Panc1 (cell line): ENCODE data around the gene POLD1. TPM values are rescaled to one million over a fixed set of nuclear protein-coding genes. Genes with fewer than 3 reads are reported as not detected.

Experiments used
- ATAC-seq: fragments of 200-7000 bp; cut with Tn5 transposase; 2 replicates; pipeline ENCODE4 v1.9.1; 2020; ENCODE audit warnings: mild to moderate bottlenecking, moderate library complexity
- BruUV-seq: library from RNA; stranded (reverse); fragments of 400-500 nt; replicated peaks from 2 replicates; lab custom pipeline; 2021; lab: Mats Ljungman, UMichigan
- CTCF ChIA-PET: fragments of 300-600 bp; sonication (Branson Sonifier 250); formaldehyde crosslinking; loops from one replicate; lab custom pipeline; 2022; ENCODE audit warnings: antibody characterized with exemption; lab: Charles Lee
- POLR2A ChIA-PET: fragments of 300-600 bp; sonication (Branson Sonifier 250); formaldehyde crosslinking; loops from one replicate; lab custom pipeline; 2022; ENCODE audit warnings: antibody characterized with exemption; lab: Charles Lee
- DNase-seq: peaks from one replicate; pipeline ENCODE4 v3.0.0-alpha.2; 2010; ENCODE audit warnings: low read depth, low spot score
- H3K27ac ChIP-seq: 2 replicates; pipeline ENCODE4 v1.5.1; 2011; ENCODE audit warnings: mild to moderate bottlenecking, low read length, inconsistent platforms
- H3K27me3 ChIP-seq: fragments of 200-500 bp; sonication (Bioruptor generic); 2 replicates; pipeline ENCODE4 v1.6.0; 2014; ENCODE audit warnings: low read length, inconsistent platforms; ENCODE audit not compliant: control insufficient read depth, insufficient read depth
- H3K36me3 ChIP-seq: fragments of 200-500 bp; sonication (Bioruptor generic); 2 replicates; pipeline ENCODE4 v1.5.1; 2014; ENCODE audit warnings: inconsistent platforms, mild to moderate bottlenecking, low read length, moderate library complexity; ENCODE audit not compliant: control insufficient read depth, insufficient read depth
- H3K4me1 ChIP-seq: 2 replicates; pipeline ENCODE4 v1.5.1; 2011; ENCODE audit warnings: inconsistent platforms, mild to moderate bottlenecking, low read length, moderate library complexity; ENCODE audit not compliant: control insufficient read depth, insufficient read depth
- H3K4me3 ChIP-seq, 2 experiments: 2 replicates each; pipeline ENCODE4 v1.5.1; 2011 to 2012; ENCODE audit warnings: low read depth in 2 of 2, low read length in 2 of 2, mild to moderate bottlenecking in 2 of 2, inconsistent platforms in 1 of 2, moderate library complexity in 1 of 2
- H3K9me3 ChIP-seq: fragments of 200-500 bp; sonication (Bioruptor generic); 2 replicates; pipeline ENCODE4 v1.5.1; 2014; ENCODE audit warnings: low read depth, mild to moderate bottlenecking, inconsistent platforms, low read length, moderate library complexity; ENCODE audit not compliant: control insufficient read depth, insufficient read depth
- POLR2AphosphoS5 ChIP-seq: IDR thresholded peaks from 2 replicates; pipeline ENCODE4 v1.6.1; 2012; ENCODE audit warnings: mild to moderate bottlenecking, low read depth, low read length, moderate library complexity
- SIN3A ChIP-seq: IDR thresholded peaks from 2 replicates; pipeline ENCODE4 v1.6.1; 2012; ENCODE audit warnings: low read depth, mild to moderate bottlenecking, low read length, moderate library complexity, borderline replicate concordance; ENCODE audit not compliant: insufficient read depth
- TCF7L2 ChIP-seq: IDR thresholded peaks from 2 replicates; pipeline ENCODE4 v1.6.1; 2011; ENCODE audit warnings: mild to moderate bottlenecking, low read depth, low read length, inconsistent platforms
- in situ Hi-C: cut with HindIII; loops from 2 replicates; pipeline ENCODE4 v1.10.0; 2016; ENCODE audit warnings: low sequenced_read_pairs, low pct_unique_long_range_greater_than_20kb
- intact Hi-C: fragments of 100-400 bp; cut with micrococcal nuclease; formaldehyde crosslinking; loops from one replicate; pipeline ENCODE4 v1.10.0; 2022; ENCODE audit not compliant: unreplicated experiment
- total RNA-seq: library from RNA; stranded (reverse); gene quantifications from one replicate; pipeline ENCODE4 v1.2.1, GENCODE V29; 2021; ENCODE audit not compliant: unreplicated experiment
- TF ChIP-seq, protein P1 (sequence below), 2 experiments: IDR thresholded peaks; 2 replicates each; pipeline ENCODE4 v1.6.1; 2011 to 2012; ENCODE audit warnings: low read depth in 2 of 2, control low read depth in 1 of 2, low read length in 1 of 2, mild to moderate bottlenecking in 1 of 2, moderate library complexity in 1 of 2; ENCODE audit not compliant: insufficient read depth in 1 of 2
- TF ChIP-seq, protein P2 (sequence below): fragments of 450-650 bp; IDR thresholded peaks from 2 replicates; pipeline ENCODE4 v1.5.1; 2017; ENCODE audit warnings: mild to moderate bottlenecking

POLD1 gene
- total RNA-seq, 1 experiment from 2014 or later = 71.7 TPM

GRCh38 chr19:50435221-50435620 is 51.1 kb downstream of the POLD1 start:
- Histone ChIP-seq H3K4me3 (no peak overlapping the region), H3K4me1 (no peaks in the 10 kb centered on the region), H3K36me3 (no peaks in the 10 kb centered on the region), H3K27ac (no peak overlapping the region), H3K9me3 (no peaks in the 10 kb centered on the region), H3K27me3 (no peaks in the 10 kb centered on the region)
- ChIA-PET CTCF (no interaction called here), POLR2A (no interaction called here)
- BruUV-seq = no TSS peak
- TF ChIP-seq, protein P1, sequence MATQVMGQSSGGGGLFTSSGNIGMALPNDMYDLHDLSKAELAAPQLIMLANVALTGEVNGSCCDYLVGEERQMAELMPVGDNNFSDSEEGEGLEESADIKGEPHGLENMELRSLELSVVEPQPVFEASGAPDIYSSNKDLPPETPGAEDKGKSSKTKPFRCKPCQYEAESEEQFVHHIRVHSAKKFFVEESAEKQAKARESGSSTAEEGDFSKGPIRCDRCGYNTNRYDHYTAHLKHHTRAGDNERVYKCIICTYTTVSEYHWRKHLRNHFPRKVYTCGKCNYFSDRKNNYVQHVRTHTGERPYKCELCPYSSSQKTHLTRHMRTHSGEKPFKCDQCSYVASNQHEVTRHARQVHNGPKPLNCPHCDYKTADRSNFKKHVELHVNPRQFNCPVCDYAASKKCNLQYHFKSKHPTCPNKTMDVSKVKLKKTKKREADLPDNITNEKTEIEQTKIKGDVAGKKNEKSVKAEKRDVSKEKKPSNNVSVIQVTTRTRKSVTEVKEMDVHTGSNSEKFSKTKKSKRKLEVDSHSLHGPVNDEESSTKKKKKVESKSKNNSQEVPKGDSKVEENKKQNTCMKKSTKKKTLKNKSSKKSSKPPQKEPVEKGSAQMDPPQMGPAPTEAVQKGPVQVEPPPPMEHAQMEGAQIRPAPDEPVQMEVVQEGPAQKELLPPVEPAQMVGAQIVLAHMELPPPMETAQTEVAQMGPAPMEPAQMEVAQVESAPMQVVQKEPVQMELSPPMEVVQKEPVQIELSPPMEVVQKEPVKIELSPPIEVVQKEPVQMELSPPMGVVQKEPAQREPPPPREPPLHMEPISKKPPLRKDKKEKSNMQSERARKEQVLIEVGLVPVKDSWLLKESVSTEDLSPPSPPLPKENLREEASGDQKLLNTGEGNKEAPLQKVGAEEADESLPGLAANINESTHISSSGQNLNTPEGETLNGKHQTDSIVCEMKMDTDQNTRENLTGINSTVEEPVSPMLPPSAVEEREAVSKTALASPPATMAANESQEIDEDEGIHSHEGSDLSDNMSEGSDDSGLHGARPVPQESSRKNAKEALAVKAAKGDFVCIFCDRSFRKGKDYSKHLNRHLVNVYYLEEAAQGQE (IDR thresholded peaks at IDR 0.05; ENCODE audit: insufficient read depth in 1 of 2, low read depth in 2 of 2, low read length in 1 of 2) = no peak
- TF ChIP-seq SIN3A = no peak
- TF ChIP-seq POLR2AphosphoS5 = no peak
- TF ChIP-seq TCF7L2 = no peak
- TF ChIP-seq, protein P2, sequence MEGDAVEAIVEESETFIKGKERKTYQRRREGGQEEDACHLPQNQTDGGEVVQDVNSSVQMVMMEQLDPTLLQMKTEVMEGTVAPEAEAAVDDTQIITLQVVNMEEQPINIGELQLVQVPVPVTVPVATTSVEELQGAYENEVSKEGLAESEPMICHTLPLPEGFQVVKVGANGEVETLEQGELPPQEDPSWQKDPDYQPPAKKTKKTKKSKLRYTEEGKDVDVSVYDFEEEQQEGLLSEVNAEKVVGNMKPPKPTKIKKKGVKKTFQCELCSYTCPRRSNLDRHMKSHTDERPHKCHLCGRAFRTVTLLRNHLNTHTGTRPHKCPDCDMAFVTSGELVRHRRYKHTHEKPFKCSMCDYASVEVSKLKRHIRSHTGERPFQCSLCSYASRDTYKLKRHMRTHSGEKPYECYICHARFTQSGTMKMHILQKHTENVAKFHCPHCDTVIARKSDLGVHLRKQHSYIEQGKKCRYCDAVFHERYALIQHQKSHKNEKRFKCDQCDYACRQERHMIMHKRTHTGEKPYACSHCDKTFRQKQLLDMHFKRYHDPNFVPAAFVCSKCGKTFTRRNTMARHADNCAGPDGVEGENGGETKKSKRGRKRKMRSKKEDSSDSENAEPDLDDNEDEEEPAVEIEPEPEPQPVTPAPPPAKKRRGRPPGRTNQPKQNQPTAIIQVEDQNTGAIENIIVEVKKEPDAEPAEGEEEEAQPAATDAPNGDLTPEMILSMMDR = no peak
- in situ Hi-C loops (no loop called here), intact Hi-C loops (no loop called here)
- DNase-seq (no peak), ATAC-seq (no peak)

- POLR2A ChIA-PET = no interaction called here
- no peak overlapping the region for H3K4me3 ChIP-seq
- CTCF ChIA-PET = no interaction called here
These were observed 51.5 kb downstream of the POLD1 start for GRCh38 chr19:50435627-50436026.

GRCh38 chr19:50437862-50438449 is 53.8 kb downstream of the POLD1 start:
- ChIA-PET CTCF (no interaction called here), POLR2A (no interaction called here)
- ATAC-seq (no peak), DNase-seq (no peak)
- no peaks in the 10 kb centered on the region for H3K9me3 ChIP-seq
- in situ Hi-C loops (no loop called here), intact Hi-C loops (no loop called here)
- H3K27ac ChIP-seq = no peak overlapping the region
- no peak overlapping the region for H3K4me3 ChIP-seq
- H3K4me1 ChIP-seq = no peaks in the 10 kb centered on the region
- H3K36me3 ChIP-seq = no peaks in the 10 kb centered on the region
- no peaks in the 10 kb centered on the region for H3K27me3 ChIP-seq
- TF ChIP-seq TCF7L2 (no peak), POLR2AphosphoS5 (no peak), SIN3A (no peak)
- TF ChIP-seq, protein P2 = no peak
- TF ChIP-seq, protein P1 (IDR thresholded peaks at IDR 0.05; ENCODE audit: insufficient read depth in 1 of 2, low read depth in 2 of 2, low read length in 1 of 2) = no peak
- BruUV-seq = no TSS peak

More at GRCh38 chr19:50435627-50436026, 51.5 kb downstream of the POLD1 start:
- no peaks in the 10 kb centered on the region for H3K27me3 ChIP-seq
- H3K27ac ChIP-seq = no peak overlapping the region
- in situ Hi-C loops (no loop called here), intact Hi-C loops (no loop called here)
- no TSS peak for BruUV-seq
- ATAC-seq (no peak), DNase-seq (no peak)
- no peaks in the 10 kb centered on the region for H3K9me3 ChIP-seq
- no peak for TF ChIP-seq POLR2AphosphoS5
- no peak for TF ChIP-seq SIN3A
- no peak for TF ChIP-seq TCF7L2
- no peaks in the 10 kb centered on the region for H3K4me1 ChIP-seq
- no peaks in the 10 kb centered on the region for H3K36me3 ChIP-seq
